K562 (cell line): ENCODE measurements around the gene TEPSIN. TPM values are rescaled to one million over a fixed set of nuclear protein-coding genes. Genes with fewer than 3 reads are reported as not detected.

Experiments used
- ATAC-seq: fragments of 200-7000 bp; cut with Tn5 transposase; 3 replicates; pipeline ENCODE4 v1.9.1; 2020; ENCODE audit warnings: moderate library complexity
- BruUV-seq: library from RNA; stranded (reverse); fragments of 400-500 nt; replicated peaks from 2 replicates; lab custom pipeline; 2021; lab: Mats Ljungman, UMichigan
- CTCF ChIA-PET: fragments of 300-600 bp; formaldehyde crosslinking; extraction: SDS; loops from one replicate; lab custom pipeline; 2021; ENCODE audit warnings: low intra/inter-chr PET ratio; lab: Yijun Ruan, JAX
- POLR2A ChIA-PET: fragments of 300-600, 350-650 bp; sonication (Branson Sonifier 250); formaldehyde crosslinking; extraction: SDS; loops from one replicate; lab custom pipeline; 2021; ENCODE audit warnings: antibody characterized with exemption, inconsistent platforms; lab: Yijun Ruan, JAX
- DNase-seq, 4 experiments: peaks; one replicate each; pipeline versions ENCODE4 v3.0.0 to v3.0.0-alpha.2; 2011 to 2018; ENCODE audit warnings: low spot score in 3 of 4, mixed read lengths in 3 of 4; ENCODE audit errors: extremely low read depth in 1 of 4
- FAIRE-seq: peaks from 2 replicates; lab custom pipeline; 2011; peaks lifted over from hg19 to GRCh38; lab: Jason Lieb, UNC
- H2AFZ ChIP-seq: 2 replicates; pipeline ENCODE4 v1.6.0; 2011; ENCODE audit warnings: low read depth, low read length, control low read depth, inconsistent platforms
- H3K27ac ChIP-seq: fragments of 200-600 bp; 3 replicates; pipeline ENCODE4 v1.8.0; 2011; ENCODE audit warnings: low read depth, mild to moderate bottlenecking, control low read depth, inconsistent platforms, low read length, moderate library complexity, mixed read lengths; ENCODE audit errors: extremely low read depth
- H3K27me3 ChIP-seq, 2 experiments: fragments of 300-600 bp in 1 of 2; 2 replicates in 1 of 2; 3 replicates in 1 of 2; pipeline versions ENCODE4 v1.6.0 to v1.8.0; 2011; ENCODE audit warnings: inconsistent platforms in 2 of 2, low read length in 2 of 2, mild to moderate bottlenecking in 1 of 2, mixed read lengths in 1 of 2, moderate library complexity in 1 of 2; ENCODE audit not compliant: control insufficient read depth in 2 of 2, insufficient read depth in 2 of 2
- H3K36me3 ChIP-seq: fragments of 300-600 bp; 3 replicates; pipeline ENCODE4 v1.8.0; 2011; ENCODE audit warnings: mild to moderate bottlenecking, low read length, inconsistent platforms; ENCODE audit not compliant: control insufficient read depth, insufficient read depth
- H3K4me1 ChIP-seq, 2 experiments: fragments of 200-600 bp in 1 of 2; replicated peaks in 1 of 2; 2 replicates in 1 of 2; 3 replicates in 1 of 2; pipeline versions ENCODE4 v1.5.1 to v1.8.0; 2011; ENCODE audit warnings: inconsistent platforms in 2 of 2, low read length in 2 of 2, mild to moderate bottlenecking in 1 of 2, mixed read lengths in 1 of 2, moderate library complexity in 1 of 2; ENCODE audit not compliant: control insufficient read depth in 2 of 2, insufficient read depth in 2 of 2
- H3K4me2 ChIP-seq: 2 replicates; pipeline ENCODE4 v1.6.1; 2011; ENCODE audit warnings: low read length, control low read depth, inconsistent platforms, mixed read lengths; ENCODE audit not compliant: insufficient read depth
- H3K4me3 ChIP-seq: fragments of 200-600 bp; sonication (generic), shearing (Covaris generic); 2 replicates; pipeline ENCODE4 v1.5.1; 2016; ENCODE audit warnings: control low read depth, inconsistent platforms
- H3K79me2 ChIP-seq: fragments of 200-600 bp; 3 replicates; pipeline ENCODE4 v1.8.0; 2011; ENCODE audit warnings: low read length, inconsistent platforms; ENCODE audit not compliant: control insufficient read depth, insufficient read depth
- H3K9ac ChIP-seq, 2 experiments: 2 replicates each; pipeline versions ENCODE4 v1.6.0 to v1.6.1; 2011; ENCODE audit warnings: low read depth in 2 of 2, low read length in 2 of 2, control low read depth in 1 of 2, inconsistent platforms in 1 of 2, mild to moderate bottlenecking in 1 of 2, mixed read lengths in 1 of 2; ENCODE audit not compliant: insufficient read depth in 1 of 2
- H3K9me1 ChIP-seq: one replicate; pipeline ENCODE4 v1.6.0; 2011; ENCODE audit warnings: inconsistent platforms, mild to moderate bottlenecking, low read length, moderate library complexity; ENCODE audit not compliant: control insufficient read depth, insufficient read depth
- H3K9me3 ChIP-seq: replicated peaks from 2 replicates; pipeline ENCODE4 v1.5.1; 2011; ENCODE audit warnings: low read depth, low read length, inconsistent platforms; ENCODE audit not compliant: control insufficient read depth, insufficient read depth
- H4K20me1 ChIP-seq: replicated peaks from 2 replicates; pipeline ENCODE4 v1.6.1; 2011; ENCODE audit warnings: low read length, inconsistent platforms, mixed read lengths; ENCODE audit not compliant: control insufficient read depth, insufficient read depth
- GTF3C2 ChIP-seq: IDR thresholded peaks from 3 replicates; pipeline ENCODE4 v1.6.1; 2011; ENCODE audit warnings: borderline replicate concordance, mild to moderate bottlenecking, moderate library complexity; ENCODE audit not compliant: insufficient read length; ENCODE audit errors: extremely low read depth
- HDAC2 ChIP-seq: fragments of 450-650 bp; IDR thresholded peaks from 2 replicates; pipeline ENCODE4 v1.6.1; 2016; ENCODE audit warnings: mild to moderate bottlenecking
- WGBS: fragments of 100-300 bp; shearing (Covaris generic); methylation state at CpG from one replicate; pipeline ENCODE4 v1.1.6; 2016; ENCODE audit warnings: low coverage, mixed read lengths; ENCODE audit not compliant: insufficient coverage; ENCODE audit errors: missing lambda C conversion rate; 5-methylcytosine and 5-hydroxymethylcytosine counted together
- in situ Hi-C: fragments of 300-500 bp; cut with MboI; formaldehyde crosslinking; loops from 4 replicates; pipeline ENCODE4 v1.15.0; 2018; ENCODE audit warnings: inconsistent platforms, mixed read lengths
- intact Hi-C: fragments of 100-400 bp; cut with micrococcal nuclease; formaldehyde crosslinking; loops from 2 replicates; pipeline ENCODE4 v1.14.2; 2022
- polyA plus RNA-seq, 8 experiments: library from polyadenylated mRNA; depleted of rRNA in 4 of 8; stranded (reverse) in 5 of 8; unstranded in 3 of 8; fragments of >200 nt; fragmentation: Nextera tagmentation in 2 of 8; fragmentation: Illumina TruSeq in 1 of 8; extraction: Ambion mirVana in 2 of 8; extraction: Trizol in 1 of 8; gene quantifications; 2 replicates each; pipeline versions ENCODE4 v1.2.1 to v1.2.3, GENCODE V29; 2011 to 2014; ENCODE audit warnings: inconsistent platforms in 1 of 8, missing spikeins in 1 of 8
- total RNA-seq, 7 experiments: library from RNA; depleted of rRNA in 6 of 7; stranded (reverse); fragments of >200 nt in 6 of 7; fragmentation: Illumina TruSeq in 2 of 7; extraction: Trizol in 2 of 7; gene quantifications; 2 replicates each; pipeline versions ENCODE4 v1.2.1 to v1.2.3, GENCODE V29; 2011 to 2021; ENCODE audit warnings: low replicate concordance in 1 of 7

Gene TEPSIN
- total and polyA plus RNA-seq, 9 of the 15 experiments (the other 6 are each of a cell fraction or from before 2014, with no cell fraction given): 0.80 to 29.8 (median 5.3) TPM

GRCh38 chr17:81272616-81273015 lies 33.8 kb upstream of the TEPSIN start:
- Histone ChIP-seq H3K79me2 (no peaks in the 10 kb centered on the region), H4K20me1 (no peaks in the 10 kb centered on the region), H3K9ac (no peak overlapping the region), H3K27ac (no peak overlapping the region), H3K4me3 (no peak overlapping the region), H3K9me1 (no peaks in the 10 kb centered on the region), H3K4me1 (peaks cover 2 to 23% of the 10 kb centered on the region in 2 experiments; a peak in 3 of 5 replicates), H3K9me3 (no peaks in the 10 kb centered on the region), H3K36me3 (peaks cover 70% of the 10 kb centered on the region; the same call in 2 of the 3 replicates), H3K4me2 (no peak overlapping the region), H2AFZ (no peak overlapping the region), H3K27me3 (no peaks in the 10 kb centered on the region)
- FAIRE-seq (no peak), DNase-seq (no peak), ATAC-seq (no peak)
- in situ Hi-C loops (no loop called here), intact Hi-C loops (no loop called here)
- ChIA-PET CTCF (no interaction called here), POLR2A (no interaction called here)
- no peak for TF ChIP-seq HDAC2
- TF ChIP-seq GTF3C2: no peak
- no TSS peak for BruUV-seq
- WGBS: 93% methylated on average over 12 of the region's 12 CpGs
